ENCODE data around the gene PLA2G4B. TPM values are rescaled to one million over a fixed set of nuclear protein-coding genes. Genes with fewer than 3 reads are reported as not detected.
"Not testable (repeated sequence)": the region's sequence is repeated elsewhere in the genome, so short reads cannot be mapped to it uniquely, and the experiment has no call there.

The PLA2G4B gene
- total RNA-seq, 1 donor from 2014 or later, result 1.6 TPM

DNA sequence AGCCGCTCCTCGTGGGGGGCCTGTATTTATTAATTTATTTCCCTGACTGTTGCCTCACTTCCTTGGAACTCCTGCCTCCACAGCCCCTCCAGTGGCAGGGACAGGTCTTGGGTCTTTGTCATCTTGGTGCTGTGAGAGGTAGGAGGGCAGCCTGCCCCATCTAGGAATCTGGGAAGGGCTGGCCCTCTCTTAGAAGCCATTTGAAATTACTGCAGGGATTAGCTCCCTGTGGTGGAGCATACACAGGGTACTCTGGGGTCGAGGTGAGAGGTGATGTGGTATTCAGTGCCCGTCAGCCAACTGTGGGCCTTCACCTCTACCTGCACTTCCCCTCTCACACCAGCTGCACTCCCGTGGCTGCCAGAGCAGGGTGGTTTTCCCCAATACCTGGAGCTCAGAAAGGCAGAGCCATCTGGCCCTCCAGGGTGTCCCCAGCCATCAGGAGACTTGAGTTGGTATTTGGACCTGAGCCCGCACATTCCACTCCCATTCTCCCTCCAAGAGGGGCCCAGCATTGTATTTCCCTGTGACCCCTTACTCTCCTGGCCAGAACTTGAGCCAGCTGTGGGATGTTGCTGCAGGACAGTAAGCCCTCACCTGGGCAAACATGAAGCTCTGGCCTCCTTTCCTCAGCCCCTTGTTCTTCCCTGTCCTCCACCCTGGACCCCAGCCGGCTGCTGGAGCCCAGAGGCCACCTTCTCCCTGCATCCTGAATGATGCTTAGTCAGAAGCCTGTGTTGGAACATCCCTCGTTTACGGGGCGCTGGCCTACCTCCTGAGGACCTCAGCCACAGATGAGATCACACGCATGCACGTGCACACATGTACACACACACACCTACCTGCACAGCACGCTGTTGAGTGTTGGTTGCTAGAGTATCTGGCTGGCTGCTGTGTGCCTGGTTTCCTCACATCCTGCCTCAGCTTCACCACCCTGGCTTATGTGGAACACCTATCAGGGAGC lies 12.8 kb upstream of the PLA2G4B start:
- no peak overlapping the region for H3K4me3 ChIP-seq (ENCODE audit: low read length in 3 of 3)
- no peak overlapping the region for H3K9ac ChIP-seq (ENCODE audit: low read depth in 1 of 3, low read length in 3 of 3)
- peaks cover 41 to 49% (median 45%) of the 10 kb centered on the region in 3 donors for H3K36me3 ChIP-seq (ENCODE audit: control insufficient read depth in 3 of 3, insufficient read depth in 3 of 3, low read length in 3 of 3)
- H3K9me3 ChIP-seq (ENCODE audit: control insufficient read depth in 3 of 3, low read length in 3 of 3), result no peaks in the 10 kb centered on the region
- H3K4me1 ChIP-seq (ENCODE audit: control insufficient read depth in 3 of 3, insufficient read depth in 3 of 3, low read length in 3 of 3), result peaks cover 16 to 23% (median 17%) of the 10 kb centered on the region in 3 donors
- H3K27ac ChIP-seq (ENCODE audit: low read depth, low read length), result no peak overlapping the region
- no peaks in the 10 kb centered on the region for H3K27me3 ChIP-seq (ENCODE audit: control insufficient read depth in 3 of 3, insufficient read depth in 3 of 3, low read length in 3 of 3)

DNA sequence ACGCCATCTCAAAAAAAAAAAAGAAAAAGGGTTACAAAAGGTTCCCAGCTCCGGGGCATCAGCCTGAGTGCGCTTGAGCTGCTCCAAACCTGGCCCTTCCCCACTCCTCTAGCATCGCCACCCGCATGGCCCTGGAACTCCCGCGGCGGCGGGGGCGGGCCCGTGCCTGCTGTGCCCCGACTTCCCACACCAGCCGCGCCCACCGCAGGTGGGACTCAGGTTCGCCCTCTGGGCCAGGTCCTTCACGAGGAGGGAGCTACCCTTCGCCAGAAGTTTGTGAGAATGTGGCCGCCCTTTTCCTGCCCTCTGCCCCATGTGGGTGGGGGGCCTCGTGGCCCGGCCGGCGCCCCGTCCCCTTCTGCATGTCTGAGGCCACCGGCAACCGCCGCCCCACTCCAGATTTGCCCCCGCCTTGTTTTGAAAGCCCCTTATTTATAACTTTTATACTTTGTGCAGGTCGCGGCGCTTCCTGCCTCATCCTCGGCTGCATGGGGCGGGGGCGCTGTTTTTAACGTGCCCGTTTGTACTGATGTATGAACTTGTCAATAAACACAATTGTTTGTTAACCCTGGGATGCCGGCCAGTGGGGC lies 11.3 kb upstream of the PLA2G4B start:
- H3K27ac ChIP-seq (ENCODE audit: low read depth, low read length), result no peak overlapping the region
- no peaks in the 10 kb centered on the region for H3K9me3 ChIP-seq (ENCODE audit: control insufficient read depth in 3 of 3, low read length in 3 of 3)
- H3K4me1 ChIP-seq (ENCODE audit: control insufficient read depth in 3 of 3, insufficient read depth in 3 of 3, low read length in 3 of 3), result peaks cover 15 to 21% (median 16%) of the 10 kb centered on the region in 3 donors
- H3K9ac ChIP-seq (ENCODE audit: low read depth in 1 of 3, low read length in 3 of 3), result peak overlapping the region; percentile 20 to 79 (median 66)
- H3K27me3 ChIP-seq (ENCODE audit: control insufficient read depth in 3 of 3, insufficient read depth in 3 of 3, low read length in 3 of 3), result no peaks in the 10 kb centered on the region
- peaks cover 31 to 45% (median 43%) of the 10 kb centered on the region in 3 donors for H3K36me3 ChIP-seq (ENCODE audit: control insufficient read depth in 3 of 3, insufficient read depth in 3 of 3, low read length in 3 of 3)
- peak overlapping the region; percentile 54 to 81 (median 77) for H3K4me3 ChIP-seq (ENCODE audit: low read length in 3 of 3)

DNA sequence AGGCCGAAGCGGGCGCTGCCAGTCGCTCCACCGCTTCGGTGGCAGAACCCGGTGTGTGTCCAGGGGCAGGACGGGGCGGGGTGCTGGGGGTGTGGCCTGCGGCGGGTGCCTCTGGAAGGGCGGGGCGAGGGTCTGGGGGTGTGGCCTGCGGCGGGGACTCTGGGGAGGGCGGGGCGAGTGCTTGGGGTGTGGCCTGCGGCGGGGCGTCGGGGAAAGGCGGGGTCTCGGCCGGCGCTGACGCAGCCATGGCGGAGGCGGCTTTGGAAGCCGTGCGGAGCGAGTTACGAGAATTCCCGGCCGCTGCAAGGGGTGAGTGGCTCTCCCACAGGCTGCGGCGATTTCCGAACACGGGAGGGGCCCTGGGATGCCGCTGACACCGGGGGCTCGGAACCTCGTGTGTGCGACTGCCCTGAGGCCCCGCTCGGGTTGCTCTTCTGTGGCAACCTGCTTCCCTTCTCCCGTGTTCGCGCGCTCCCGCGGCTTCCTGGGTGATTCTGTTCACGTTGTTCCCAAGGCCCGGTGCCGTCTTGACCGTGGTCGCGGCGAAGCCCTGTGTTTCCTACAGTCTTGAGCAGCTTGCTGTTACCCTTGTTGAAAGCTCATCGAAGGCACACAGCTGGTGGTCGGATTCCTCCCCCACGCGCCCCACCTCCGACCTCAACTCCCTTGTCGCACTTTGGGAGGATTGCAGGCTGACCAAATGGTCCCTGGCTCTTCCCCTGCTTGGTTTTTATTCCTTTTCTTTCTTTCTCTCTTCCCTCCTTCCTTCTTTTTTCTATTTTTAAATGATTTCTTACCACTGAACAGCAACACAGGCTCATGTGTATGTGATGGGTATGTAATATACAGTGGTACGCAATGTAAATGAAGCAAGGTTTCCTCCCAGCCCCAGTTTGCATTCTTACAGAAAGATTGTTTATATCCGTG lies 10.5 kb upstream of the PLA2G4B start, which contains the start of gene JMJD7:
Gene JMJD7 (plus strand): TSS at position 213 of the 927 bp plus-strand sequence. CDS start 33 bp downstream, at position 246.
- peak within 1 kb of the TSS; percentile 81 to 94 (median 92) for H3K4me3 ChIP-seq (ENCODE audit: low read length in 3 of 3)
- H3K36me3 ChIP-seq (ENCODE audit: control insufficient read depth in 3 of 3, insufficient read depth in 3 of 3, low read length in 3 of 3), result peaks cover 28 to 40% (median 38%) of the 10 kb centered on the region in 3 donors
- no peaks in the 10 kb centered on the region for H3K9me3 ChIP-seq (ENCODE audit: control insufficient read depth in 3 of 3, low read length in 3 of 3)
- peak within 1 kb of the TSS; percentile 51 for H3K27ac ChIP-seq (ENCODE audit: low read depth, low read length)
- no peaks in the 10 kb centered on the region for H3K27me3 ChIP-seq (ENCODE audit: control insufficient read depth in 3 of 3, insufficient read depth in 3 of 3, low read length in 3 of 3)
- H3K4me1 ChIP-seq (ENCODE audit: control insufficient read depth in 3 of 3, insufficient read depth in 3 of 3, low read length in 3 of 3), result peaks cover 15 to 21% (median 16%) of the 10 kb centered on the region in 3 donors
- H3K9ac ChIP-seq (ENCODE audit: low read depth in 1 of 3, low read length in 3 of 3), result peak within 1 kb of the TSS; percentile 81 to 93 (median 90)

DNA sequence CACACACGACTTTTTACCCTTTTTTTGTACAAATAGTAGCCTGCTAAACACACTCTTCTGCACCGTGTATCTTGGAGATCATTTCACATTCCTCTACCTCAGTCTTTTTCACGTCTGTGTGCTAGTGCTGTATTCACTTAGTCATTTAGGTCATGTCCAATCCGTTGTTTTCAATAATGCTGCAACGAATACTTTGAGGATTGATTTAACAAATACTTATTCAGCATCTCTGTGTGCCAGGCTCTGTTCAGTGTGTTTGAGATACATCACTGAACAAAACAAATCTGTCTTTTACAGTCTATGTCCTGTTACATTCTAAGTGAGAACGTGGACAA lies 9.9 kb upstream of the PLA2G4B start:
- Histone ChIP-seq H3K27me3 (ENCODE audit: control insufficient read depth in 3 of 3, insufficient read depth in 3 of 3, low read length in 3 of 3) (no peaks in the 10 kb centered on the region), H3K4me1 (ENCODE audit: control insufficient read depth in 3 of 3, insufficient read depth in 3 of 3, low read length in 3 of 3) (peaks cover 15 to 21% (median 16%) of the 10 kb centered on the region in 3 donors), H3K9ac (ENCODE audit: low read depth in 1 of 3, low read length in 3 of 3) (peak overlapping the region; percentile 81 to 93 (median 90)), H3K4me3 (ENCODE audit: low read length in 3 of 3) (peak overlapping the region; percentile 81 to 94 (median 92)), H3K27ac (ENCODE audit: low read depth, low read length) (peak overlapping the region; percentile 51), H3K9me3 (ENCODE audit: control insufficient read depth in 3 of 3, low read length in 3 of 3) (no peaks in the 10 kb centered on the region), H3K36me3 (ENCODE audit: control insufficient read depth in 3 of 3, insufficient read depth in 3 of 3, low read length in 3 of 3) (peaks cover 21 to 34% (median 31%) of the 10 kb centered on the region in 3 donors)

DNA sequence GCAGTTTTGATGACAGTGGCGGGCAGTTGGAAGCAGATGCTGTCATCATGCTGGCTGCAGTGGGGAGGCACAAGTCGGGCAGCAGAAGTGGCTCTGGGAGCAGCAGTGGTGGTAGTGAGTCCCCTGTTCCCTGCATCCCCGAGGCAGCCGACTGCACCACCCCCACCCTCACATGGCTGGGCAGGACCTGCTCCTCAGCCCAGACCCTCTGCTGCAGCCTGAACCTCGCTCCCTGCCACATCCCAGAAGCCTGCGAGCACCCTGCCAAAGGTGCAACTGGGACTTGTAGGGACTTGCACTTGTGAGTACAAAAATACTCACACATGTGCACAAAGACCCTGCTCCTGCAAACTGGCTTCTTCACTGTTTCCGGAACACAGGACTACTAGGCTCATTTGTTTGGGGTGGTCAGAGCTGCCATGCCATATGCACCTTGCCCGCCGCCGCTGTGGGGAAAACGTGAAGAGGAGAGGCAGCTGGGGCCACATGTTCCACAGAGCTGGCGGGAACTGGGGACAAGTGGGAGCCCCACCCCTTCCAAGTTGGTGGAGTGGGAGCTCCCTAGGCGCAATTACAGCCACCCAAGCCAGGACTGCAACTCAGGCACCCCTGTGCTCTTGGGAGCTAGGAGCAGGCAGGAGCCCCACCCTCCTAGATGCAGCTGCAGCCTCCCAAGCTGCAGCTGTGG lies 8.5 kb upstream of the PLA2G4B start:
- Histone ChIP-seq H3K27ac (ENCODE audit: low read depth, low read length) (no peak overlapping the region), H3K4me3 (ENCODE audit: low read length in 3 of 3) (no peak overlapping the region), H3K9ac (ENCODE audit: low read depth in 1 of 3, low read length in 3 of 3) (no peak overlapping the region), H3K27me3 (ENCODE audit: control insufficient read depth in 3 of 3, insufficient read depth in 3 of 3, low read length in 3 of 3) (no peaks in the 10 kb centered on the region), H3K4me1 (ENCODE audit: control insufficient read depth in 3 of 3, insufficient read depth in 3 of 3, low read length in 3 of 3) (peaks cover 15 to 21% (median 16%) of the 10 kb centered on the region in 3 donors), H3K36me3 (ENCODE audit: control insufficient read depth in 3 of 3, insufficient read depth in 3 of 3, low read length in 3 of 3) (peaks cover 11 to 25% (median 18%) of the 10 kb centered on the region in 3 donors), H3K9me3 (ENCODE audit: control insufficient read depth in 3 of 3, low read length in 3 of 3) (no peaks in the 10 kb centered on the region)

DNA sequence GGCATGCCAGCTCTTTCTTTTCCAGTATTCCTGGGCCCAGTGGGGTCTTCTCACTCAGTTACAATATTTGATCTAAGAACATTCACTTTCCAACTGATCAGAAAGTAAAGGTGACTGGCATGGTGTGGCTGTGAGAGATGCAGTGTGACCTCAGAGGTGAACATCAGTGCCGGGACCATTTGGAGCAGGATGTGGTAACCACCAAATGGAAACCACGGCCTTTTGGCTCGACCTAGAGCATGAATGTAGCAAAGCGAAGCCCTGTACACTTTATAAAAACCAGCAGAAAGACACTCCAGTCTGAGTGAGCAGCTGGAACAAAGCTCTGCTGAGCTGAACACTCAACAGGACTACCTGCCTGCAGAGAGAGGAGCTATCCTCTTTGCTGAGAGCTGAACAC lies 7.4 kb upstream of the PLA2G4B start:
- not testable (repeated sequence) for H3K27me3 ChIP-seq (ENCODE audit: control insufficient read depth in 3 of 3, insufficient read depth in 3 of 3, low read length in 3 of 3); H3K9me3 ChIP-seq (ENCODE audit: control insufficient read depth in 3 of 3, low read length in 3 of 3); H3K9ac ChIP-seq (ENCODE audit: low read depth in 1 of 3, low read length in 3 of 3); H3K27ac ChIP-seq (ENCODE audit: low read depth, low read length); H3K4me3 ChIP-seq (ENCODE audit: low read length in 3 of 3)
- H3K4me1 ChIP-seq (ENCODE audit: control insufficient read depth in 3 of 3, insufficient read depth in 3 of 3, low read length in 3 of 3), result peaks cover 15 to 21% (median 16%) of the 10 kb centered on the region in 3 donors
- peaks cover 6 to 25% (median 13%) of the 10 kb centered on the region in 3 donors for H3K36me3 ChIP-seq (ENCODE audit: control insufficient read depth in 3 of 3, insufficient read depth in 3 of 3, low read length in 3 of 3)

DNA sequence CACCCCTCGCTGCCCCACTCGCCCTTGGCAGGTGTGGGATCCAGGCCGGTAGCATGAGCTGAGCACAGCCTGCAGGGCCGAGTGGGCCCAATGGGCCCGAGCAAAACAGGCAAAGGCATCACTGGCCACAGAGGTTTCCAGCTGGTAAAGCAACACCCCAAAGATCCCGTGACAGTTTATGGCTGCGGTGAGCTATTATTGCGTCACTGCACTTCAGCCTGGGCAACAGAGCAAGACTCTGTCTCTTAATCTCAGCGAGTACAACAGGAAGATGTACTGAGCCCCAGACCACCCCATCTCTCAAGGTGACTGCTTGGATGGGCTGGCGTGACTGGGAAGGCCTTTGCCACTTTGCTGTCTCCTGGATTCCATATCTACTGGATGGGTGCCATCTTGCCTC lies 6.4 kb upstream of the PLA2G4B start:
- peaks cover 10 to 25% (median 11%) of the 10 kb centered on the region in 3 donors for H3K36me3 ChIP-seq (ENCODE audit: control insufficient read depth in 3 of 3, insufficient read depth in 3 of 3, low read length in 3 of 3)
- no peak overlapping the region for H3K27ac ChIP-seq (ENCODE audit: low read depth, low read length)
- peaks cover 15 to 20% (median 15%) of the 10 kb centered on the region in 3 donors for H3K4me1 ChIP-seq (ENCODE audit: control insufficient read depth in 3 of 3, insufficient read depth in 3 of 3, low read length in 3 of 3)

DNA sequence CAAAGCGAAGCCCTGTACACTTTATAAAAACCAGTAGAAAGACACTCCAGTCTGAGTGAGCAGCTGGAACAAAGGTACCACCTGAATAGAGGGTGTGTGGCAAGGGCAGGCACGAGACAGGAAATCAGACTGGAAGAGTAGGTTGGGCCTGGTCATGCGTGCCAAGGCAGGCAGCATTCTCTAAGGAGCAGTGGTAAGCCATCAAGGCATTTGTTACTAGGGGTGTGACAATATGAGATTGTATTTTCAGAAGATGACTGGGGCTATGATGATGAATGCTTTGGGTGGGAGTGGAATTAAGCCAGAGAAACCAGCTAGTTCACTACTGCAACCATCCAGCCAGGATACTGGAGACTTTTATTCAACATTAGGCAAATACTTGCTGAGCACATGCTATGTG lies 5.8 kb upstream of the PLA2G4B start:
- peaks cover 10 to 19% (median 16%) of the 10 kb centered on the region in 3 donors for H3K4me1 ChIP-seq (ENCODE audit: control insufficient read depth in 3 of 3, insufficient read depth in 3 of 3, low read length in 3 of 3)
- no peaks in the 10 kb centered on the region for H3K27me3 ChIP-seq (ENCODE audit: control insufficient read depth in 3 of 3, insufficient read depth in 3 of 3, low read length in 3 of 3)
- H3K9ac ChIP-seq (ENCODE audit: low read depth in 1 of 3, low read length in 3 of 3), result no peak overlapping the region
- no peaks in the 10 kb centered on the region for H3K9me3 ChIP-seq (ENCODE audit: control insufficient read depth in 3 of 3, low read length in 3 of 3)
- peaks cover 10 to 25% (median 11%) of the 10 kb centered on the region in 3 donors for H3K36me3 ChIP-seq (ENCODE audit: control insufficient read depth in 3 of 3, insufficient read depth in 3 of 3, low read length in 3 of 3)
- H3K27ac ChIP-seq (ENCODE audit: low read depth, low read length), result no peak overlapping the region
- no peak overlapping the region for H3K4me3 ChIP-seq (ENCODE audit: low read length in 3 of 3)

More for the DNA sequence above, 6.4 kb upstream of the PLA2G4B start:
- H3K9ac ChIP-seq (ENCODE audit: low read depth in 1 of 3, low read length in 3 of 3), result no peak overlapping the region
- H3K4me3 ChIP-seq (ENCODE audit: low read length in 3 of 3), result no peak overlapping the region
- no peaks in the 10 kb centered on the region for H3K27me3 ChIP-seq (ENCODE audit: control insufficient read depth in 3 of 3, insufficient read depth in 3 of 3, low read length in 3 of 3)
- no peaks in the 10 kb centered on the region for H3K9me3 ChIP-seq (ENCODE audit: control insufficient read depth in 3 of 3, low read length in 3 of 3)

DNA sequence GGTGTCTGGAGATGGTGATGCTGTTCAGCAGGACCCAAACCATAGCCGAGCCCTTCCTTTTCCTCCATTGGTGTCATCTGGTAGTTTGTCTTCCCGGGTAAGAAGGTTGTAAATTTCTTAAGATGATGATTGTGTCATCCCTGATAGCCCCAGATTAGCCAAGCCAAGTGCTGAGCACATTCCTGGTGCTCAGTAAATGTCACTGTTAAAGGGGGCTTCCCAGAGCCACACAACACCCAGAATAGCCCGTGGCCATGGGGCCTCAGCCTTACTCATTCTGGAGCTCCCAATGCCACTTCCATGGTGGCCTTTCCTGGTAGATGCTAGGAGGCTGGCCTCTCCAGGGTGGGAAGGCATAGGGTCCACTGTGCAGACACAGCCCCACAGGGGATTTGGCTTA lies 4.6 kb upstream of the PLA2G4B start:
- peaks cover 10 to 25% (median 11%) of the 10 kb centered on the region in 3 donors for H3K36me3 ChIP-seq (ENCODE audit: control insufficient read depth in 3 of 3, insufficient read depth in 3 of 3, low read length in 3 of 3)

More for the DNA sequence above, 4.6 kb upstream of the PLA2G4B start:
- Histone ChIP-seq H3K9ac (ENCODE audit: low read depth in 1 of 3, low read length in 3 of 3) (no peak overlapping the region), H3K4me3 (ENCODE audit: low read length in 3 of 3) (no peak overlapping the region), H3K27me3 (ENCODE audit: control insufficient read depth in 3 of 3, insufficient read depth in 3 of 3, low read length in 3 of 3) (no peaks in the 10 kb centered on the region), H3K4me1 (ENCODE audit: control insufficient read depth in 3 of 3, insufficient read depth in 3 of 3, low read length in 3 of 3) (peaks cover 10 to 20% (median 18%) of the 10 kb centered on the region in 3 donors), H3K9me3 (ENCODE audit: control insufficient read depth in 3 of 3, low read length in 3 of 3) (no peaks in the 10 kb centered on the region), H3K27ac (ENCODE audit: low read depth, low read length) (no peak overlapping the region)
